SH-SY5Y (cell line): ENCODE results near the gene FRAT1.

ENCODE experiments used
- GATA2 ChIP-seq: IDR thresholded peaks from 2 replicates; pipeline ENCODE4 v1.6.1; 2011; ENCODE audit warnings: mild to moderate bottlenecking, low read depth, low read length
- GATA3 ChIP-seq: IDR thresholded peaks from 2 replicates; pipeline ENCODE4 v1.6.1; 2011; ENCODE audit warnings: low read depth, mild to moderate bottlenecking, low read length, moderate library complexity

GRCh38 chr10:97362310-97363033 is 43.4 kb downstream of the FRAT1 start:
- TF ChIP-seq GATA3 (no peak), GATA2 (no peak)
